ENCODE data around the gene NPSR1. TPM values are rescaled to one million over a fixed set of nuclear protein-coding genes. Genes with fewer than 3 reads are reported as not detected.

Gene NPSR1
- total and polyA plus RNA-seq, 4 donors: not detected

- Histone ChIP-seq H3K9ac (ENCODE audit: low read depth in 1 of 2, low read length in 2 of 2) (no peak overlapping the region), H3K9me3 (ENCODE audit: control insufficient read depth in 4 of 4, low read length in 3 of 4) (no peaks in the 10 kb centered on the region), H3K36me3 (ENCODE audit: control insufficient read depth in 4 of 4, insufficient read depth in 3 of 4, low read depth in 1 of 4, low read length in 3 of 4) (no peaks in the 10 kb centered on the region), H3K4me1 (ENCODE audit: control insufficient read depth in 4 of 4, insufficient read depth in 4 of 4, low read length in 3 of 4) (no peaks in the 10 kb centered on the region), H3K4me3 (ENCODE audit: low read depth in 1 of 3, low read length in 3 of 3) (no peak overlapping the region), H3K27me3 (ENCODE audit: control insufficient read depth in 4 of 4, insufficient read depth in 4 of 4, low read length in 3 of 4) (peaks cover 0 to 3% (median 0%) of the 10 kb centered on the region in 4 donors), H3K27ac (ENCODE audit: low read depth in 1 of 2, low read length in 2 of 2) (no peak overlapping the region)
- DNase-seq (ENCODE audit: low spot score): no peak
- no peak for TF ChIP-seq CTCF (IDR thresholded peaks at IDR 0.05; ENCODE audit: low read depth, low read length, missing input control)
- no peak for TF ChIP-seq NR2F2 (IDR thresholded peaks at IDR 0.05)
- no peak for TF ChIP-seq HNF4A (conservative IDR thresholded peaks at IDR 0.05)
- no peak for TF ChIP-seq FOXA2 (IDR thresholded peaks at IDR 0.05)
- no peak for TF ChIP-seq ZBTB33 (IDR thresholded peaks at IDR 0.05)
- TF ChIP-seq FOXA1 (IDR thresholded peaks at IDR 0.05): no peak
- TF ChIP-seq MAX (IDR thresholded peaks at IDR 0.05): no peak
- no peak for TF ChIP-seq HNF4G (IDR thresholded peaks at IDR 0.05)
- no peak for TF ChIP-seq YY1 (IDR thresholded peaks at IDR 0.05)
- no peak for TF ChIP-seq REST (IDR thresholded peaks at IDR 0.05)
- WGBS: 56% methylated on average over 2 of the region's 2 CpGs
These were observed 179.3 kb downstream of the NPSR1 start for GRCh38 chr7:34837316-34837715.

GRCh38 chr7:34837801-34838201 is 179.8 kb downstream of the NPSR1 start:
- Histone ChIP-seq H3K4me3 (ENCODE audit: low read depth in 1 of 3, low read length in 3 of 3) (no peak overlapping the region), H3K27me3 (ENCODE audit: control insufficient read depth in 4 of 4, insufficient read depth in 4 of 4, low read length in 3 of 4) (peaks cover 0 to 3% (median 0%) of the 10 kb centered on the region in 4 donors), H3K9ac (ENCODE audit: low read depth in 1 of 2, low read length in 2 of 2) (no peak overlapping the region), H3K9me3 (ENCODE audit: control insufficient read depth in 4 of 4, low read length in 3 of 4) (peaks cover 0 to 2% (median 0%) of the 10 kb centered on the region in 4 donors), H3K27ac (ENCODE audit: low read depth in 1 of 2, low read length in 2 of 2) (no peak overlapping the region), H3K36me3 (ENCODE audit: control insufficient read depth in 4 of 4, insufficient read depth in 3 of 4, low read depth in 1 of 4, low read length in 3 of 4) (no peaks in the 10 kb centered on the region), H3K4me1 (ENCODE audit: control insufficient read depth in 4 of 4, insufficient read depth in 4 of 4, low read length in 3 of 4) (no peaks in the 10 kb centered on the region)
- DNase-seq (ENCODE audit: low spot score): no peak
- no peak for TF ChIP-seq ZBTB33 (IDR thresholded peaks at IDR 0.05)
- 51% methylated on average over 2 of the region's 2 CpGs for WGBS
